CD4-positive, alpha-beta T cell (primary cell): ENCODE results near the gene IL12A. TPM values are rescaled to one million over a fixed set of nuclear protein-coding genes. Genes with fewer than 3 reads are reported as not detected.

Source experiments
- ATAC-seq: fragments of 200-7000 bp; cut with Tn5 transposase; one replicate; pipeline ENCODE4 v1.10.0; 2022; ENCODE audit warnings: mild to moderate bottlenecking; ENCODE audit not compliant: poor library complexity
- CTCF ChIA-PET: fragments of 350-600 bp; sonication (Branson Sonifier 250); formaldehyde crosslinking; loops from one replicate; lab custom pipeline; 2021; ENCODE audit warnings: antibody characterized with exemption, inconsistent platforms; lab: Charles Lee
- POLR2A ChIA-PET: fragments of 350-600 bp; sonication (Branson Sonifier 250); formaldehyde crosslinking; loops from one replicate; lab custom pipeline; 2021; ENCODE audit warnings: antibody characterized with exemption, inconsistent platforms; lab: Charles Lee
- DNase-seq, 14 experiments: peaks; one replicate each; pipeline ENCODE4 v3.0.0-alpha.2; 2013 to 2020; ENCODE audit warnings: mixed read lengths in 2 of 14
- H3K27ac ChIP-seq, 2 donors: one replicate each; pipeline versions ENCODE4 v1.5.1 to v1.7.0; 2013; ENCODE audit warnings: low read length in 2 of 2, low read depth in 1 of 2, mild to moderate bottlenecking in 1 of 2
- H3K27me3 ChIP-seq, 2 experiments: 1 replicate in 1 of 2; 2 replicates in 1 of 2; pipeline versions ENCODE4 v1.6.1 to v1.7.0; 2013; ENCODE audit warnings: low read length in 2 of 2, control low read depth in 1 of 2, mild to moderate bottlenecking in 1 of 2, moderate library complexity in 1 of 2; ENCODE audit not compliant: insufficient read depth in 2 of 2, control insufficient read depth in 1 of 2
- H3K36me3 ChIP-seq: one replicate; pipeline ENCODE4 v1.6.1; 2013; ENCODE audit warnings: low read length, control low read depth; ENCODE audit not compliant: insufficient read depth
- H3K4me1 ChIP-seq: one replicate; pipeline ENCODE4 v1.6.1; 2013; ENCODE audit warnings: low read length, control low read depth; ENCODE audit not compliant: insufficient read depth
- H3K4me3 ChIP-seq: one replicate; pipeline ENCODE4 v1.5.1; 2013; ENCODE audit warnings: mild to moderate bottlenecking, low read length, moderate library complexity
- H3K9me3 ChIP-seq, 2 experiments: 1 replicate in 1 of 2; 2 replicates in 1 of 2; pipeline versions ENCODE4 v1.6.1 to v1.7.0; 2013; ENCODE audit warnings: low read length in 2 of 2, mild to moderate bottlenecking in 2 of 2, control low read depth in 1 of 2, moderate library complexity in 1 of 2; ENCODE audit not compliant: control insufficient read depth in 1 of 2, insufficient read depth in 1 of 2
- H3K27ac Mint-ChIP-seq: one replicate; pipeline ENCODE4 v1.8.0; 2020; ENCODE audit warnings: mixed read lengths
- H3K27me3 Mint-ChIP-seq: one replicate; pipeline ENCODE4 v1.8.0; 2021; ENCODE audit warnings: mixed read lengths
- H3K36me3 Mint-ChIP-seq: one replicate; pipeline ENCODE4 v1.8.0; 2021; ENCODE audit warnings: low read depth, mixed read lengths
- H3K4me1 Mint-ChIP-seq: one replicate; pipeline ENCODE4 v1.8.0; 2021; ENCODE audit warnings: low read depth, mixed read lengths
- H3K4me3 Mint-ChIP-seq: one replicate; pipeline ENCODE4 v1.8.0; 2020; ENCODE audit warnings: mild to moderate bottlenecking, mixed read lengths
- H3K9me3 Mint-ChIP-seq: one replicate; pipeline ENCODE4 v1.8.0; 2020; ENCODE audit warnings: mixed read lengths
- intact Hi-C, 2 experiments: fragments of 100-400 bp; cut with DNase I in 1 of 2; cut with micrococcal nuclease in 1 of 2; formaldehyde crosslinking; loops; one replicate each; pipeline versions ENCODE4 v1.15.1 to v1.9.0; 2023 to 2025; cut with DNase I, micrococcal nuclease
- total RNA-seq, 174 experiments: library from RNA in 2 of 174; stranded (reverse) in 2 of 174; gene quantifications; one replicate each; pipeline ENCODE4 v1.2.3 and lab custom pipeline; 2021 to 2026
- TF ChIP-seq, protein P1 (sequence below): fragments of 200-600 bp; IDR thresholded peaks from one replicate; pipeline ENCODE4 v1.8.0; 2022; ENCODE audit warnings: antibody characterized with exemption, mild to moderate bottlenecking

IL12A gene
- total RNA-seq, 2 experiments from 2014 or later = 0.93 to 1.0 TPM

DNA sequence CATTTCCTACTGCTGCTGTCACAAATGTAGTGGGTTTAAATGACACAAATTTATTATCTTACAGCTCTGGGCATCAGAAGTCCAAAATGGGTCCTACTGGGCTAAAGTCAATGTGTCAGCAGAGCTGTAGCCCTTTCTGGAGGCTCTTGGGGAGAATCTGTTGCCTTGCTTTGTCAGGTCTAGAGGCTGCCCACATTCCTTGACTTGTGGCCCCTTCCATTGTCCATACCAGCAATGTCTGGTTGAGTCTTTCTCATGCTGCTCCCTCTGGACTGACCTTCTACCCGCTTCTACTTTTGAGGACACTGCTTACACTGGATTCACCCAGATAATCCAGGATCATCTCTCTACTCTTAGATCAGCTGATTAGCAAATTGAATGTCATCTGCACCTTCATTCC, 3.0 kb downstream of the IL12A start:
- no peaks in the 10 kb centered on the region for H3K9me3 ChIP-seq
- H3K4me3 ChIP-seq = no peak overlapping the region
- no peaks in the 10 kb centered on the region for H3K27me3 Mint-ChIP-seq
- H3K27ac ChIP-seq = no peak overlapping the region
- ChIA-PET CTCF (interaction anchor here (0.6 kb wide), 1 partner anchor 1434 kb away, joined by 3 read pairs; no protein-coding TSS in a partner anchor), POLR2A (no interaction called here)
- H3K9me3 Mint-ChIP-seq = no peaks in the 10 kb centered on the region
- H3K4me3 Mint-ChIP-seq = peak overlapping the region; percentile 22
- H3K4me1 ChIP-seq = peaks cover 20% of the 10 kb centered on the region
- ATAC-seq = no peak
- H3K27me3 ChIP-seq = no peaks in the 10 kb centered on the region
- no peaks in the 10 kb centered on the region for H3K36me3 Mint-ChIP-seq
- TF ChIP-seq, protein P1, sequence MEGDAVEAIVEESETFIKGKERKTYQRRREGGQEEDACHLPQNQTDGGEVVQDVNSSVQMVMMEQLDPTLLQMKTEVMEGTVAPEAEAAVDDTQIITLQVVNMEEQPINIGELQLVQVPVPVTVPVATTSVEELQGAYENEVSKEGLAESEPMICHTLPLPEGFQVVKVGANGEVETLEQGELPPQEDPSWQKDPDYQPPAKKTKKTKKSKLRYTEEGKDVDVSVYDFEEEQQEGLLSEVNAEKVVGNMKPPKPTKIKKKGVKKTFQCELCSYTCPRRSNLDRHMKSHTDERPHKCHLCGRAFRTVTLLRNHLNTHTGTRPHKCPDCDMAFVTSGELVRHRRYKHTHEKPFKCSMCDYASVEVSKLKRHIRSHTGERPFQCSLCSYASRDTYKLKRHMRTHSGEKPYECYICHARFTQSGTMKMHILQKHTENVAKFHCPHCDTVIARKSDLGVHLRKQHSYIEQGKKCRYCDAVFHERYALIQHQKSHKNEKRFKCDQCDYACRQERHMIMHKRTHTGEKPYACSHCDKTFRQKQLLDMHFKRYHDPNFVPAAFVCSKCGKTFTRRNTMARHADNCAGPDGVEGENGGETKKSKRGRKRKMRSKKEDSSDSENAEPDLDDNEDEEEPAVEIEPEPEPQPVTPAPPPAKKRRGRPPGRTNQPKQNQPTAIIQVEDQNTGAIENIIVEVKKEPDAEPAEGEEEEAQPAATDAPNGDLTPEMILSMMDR = no peak
- no peaks in the 10 kb centered on the region for H3K36me3 ChIP-seq
- no peak overlapping the region for H3K27ac Mint-ChIP-seq
- intact Hi-C loops = no loop called here
- peaks cover 11% of the 10 kb centered on the region for H3K4me1 Mint-ChIP-seq
- DNase-seq = no peak

DNA sequence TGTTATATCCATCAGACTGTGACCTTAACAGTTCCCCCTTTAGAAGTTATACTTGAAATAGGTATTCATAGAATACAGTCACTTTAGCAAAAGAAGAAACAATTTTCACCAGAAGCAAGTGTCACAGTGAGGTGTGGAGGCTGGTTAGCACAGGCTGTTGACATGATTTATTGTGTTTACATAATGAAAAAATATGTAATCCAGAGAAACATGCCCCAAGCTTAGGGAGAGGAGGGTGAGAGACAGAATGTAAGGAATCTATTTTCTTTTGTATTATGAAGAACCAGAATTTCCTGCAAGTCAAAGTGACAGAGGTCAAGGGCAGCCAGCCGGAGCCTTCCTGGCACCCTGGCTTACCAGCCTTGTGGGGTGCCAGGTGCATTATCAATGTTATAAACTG, 4.0 kb downstream of the IL12A start:
- H3K4me3 Mint-ChIP-seq = no peak overlapping the region
- no peak overlapping the region for H3K27ac ChIP-seq
- H3K27ac Mint-ChIP-seq = no peak overlapping the region
- no peaks in the 10 kb centered on the region for H3K9me3 ChIP-seq
- H3K4me3 ChIP-seq = no peak overlapping the region
- TF ChIP-seq, protein P1 = no peak
- ATAC-seq (no peak), DNase-seq (no peak)
- ChIA-PET POLR2A (no interaction called here), CTCF (no interaction called here)
- no peaks in the 10 kb centered on the region for H3K36me3 ChIP-seq
- no peaks in the 10 kb centered on the region for H3K27me3 Mint-ChIP-seq
- H3K27me3 ChIP-seq = no peaks in the 10 kb centered on the region
- no peaks in the 10 kb centered on the region for H3K36me3 Mint-ChIP-seq
- H3K9me3 Mint-ChIP-seq = no peaks in the 10 kb centered on the region
- peaks cover 10% of the 10 kb centered on the region for H3K4me1 Mint-ChIP-seq
- peaks cover 19% of the 10 kb centered on the region for H3K4me1 ChIP-seq
- intact Hi-C loops = no loop called here

DNA sequence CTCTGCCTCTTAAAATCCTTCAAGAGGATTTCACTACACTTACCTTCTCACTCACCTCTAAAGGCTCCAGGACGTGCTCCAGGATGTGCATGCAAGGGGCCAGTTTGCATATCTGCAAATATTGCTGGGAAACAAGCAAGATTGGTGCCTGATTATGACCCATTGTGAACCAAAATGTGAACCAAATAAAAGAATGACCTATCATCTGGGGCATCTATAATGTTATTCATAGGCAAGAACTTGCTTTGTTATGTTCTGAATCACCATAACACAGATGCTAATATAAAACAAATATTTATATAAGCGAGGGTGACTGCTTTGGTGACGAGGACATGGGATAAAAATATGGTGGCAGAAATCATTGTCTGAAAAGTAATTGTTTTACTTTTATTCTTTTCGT, 5.5 kb downstream of the IL12A start:
- ChIA-PET POLR2A (no interaction called here), CTCF (no interaction called here)
- intact Hi-C loops = no loop called here
- no peaks in the 10 kb centered on the region for H3K36me3 Mint-ChIP-seq
- no peaks in the 10 kb centered on the region for H3K27me3 ChIP-seq
- no peaks in the 10 kb centered on the region for H3K9me3 Mint-ChIP-seq
- H3K27me3 Mint-ChIP-seq = no peaks in the 10 kb centered on the region
- H3K4me3 ChIP-seq = no peak overlapping the region
- no peaks in the 10 kb centered on the region for H3K4me1 Mint-ChIP-seq
- DNase-seq (no peak), ATAC-seq (no peak)
- no peaks in the 10 kb centered on the region for H3K9me3 ChIP-seq
- no peak overlapping the region for H3K27ac ChIP-seq
- TF ChIP-seq, protein P1 = no peak
- H3K36me3 ChIP-seq = no peaks in the 10 kb centered on the region
- no peak overlapping the region for H3K4me3 Mint-ChIP-seq
- H3K27ac Mint-ChIP-seq = no peak overlapping the region
- H3K4me1 ChIP-seq = peaks cover 6% of the 10 kb centered on the region
